Endothelial cell (in vitro differentiated cells): Measurements from ENCODE around the gene SNAP25. TPM values are rescaled to one million over a fixed set of nuclear protein-coding genes. Genes with fewer than 3 reads are reported as not detected.

Experiments
- DNase-seq: peaks from one replicate; pipeline ENCODE4 v3.0.0; 2021; ENCODE audit warnings: low spot score
- H3K27ac Mint-ChIP-seq: one replicate; pipeline ENCODE4 v1.8.0; 2021; ENCODE audit warnings: mixed read lengths, inconsistent platforms; ENCODE audit not compliant: unreplicated experiment
- H3K27me3 Mint-ChIP-seq: one replicate; pipeline ENCODE4 v1.8.0; 2021; ENCODE audit warnings: mild to moderate bottlenecking, moderate library complexity, mixed read lengths, inconsistent platforms; ENCODE audit not compliant: unreplicated experiment
- H3K36me3 Mint-ChIP-seq: one replicate; pipeline ENCODE4 v1.8.0; 2021; ENCODE audit warnings: mild to moderate bottlenecking, low read depth, mixed read lengths, inconsistent platforms; ENCODE audit not compliant: unreplicated experiment
- H3K4me1 Mint-ChIP-seq: one replicate; pipeline ENCODE4 v1.8.0; 2021; ENCODE audit warnings: mild to moderate bottlenecking, mixed read lengths, inconsistent platforms; ENCODE audit not compliant: unreplicated experiment
- H3K4me3 Mint-ChIP-seq: one replicate; pipeline ENCODE4 v1.8.0; 2021; ENCODE audit warnings: mild to moderate bottlenecking, mixed read lengths, inconsistent platforms; ENCODE audit not compliant: unreplicated experiment
- H3K9me3 Mint-ChIP-seq: one replicate; pipeline ENCODE4 v1.8.0; 2021; ENCODE audit warnings: mixed read lengths, inconsistent platforms; ENCODE audit not compliant: unreplicated experiment
- total RNA-seq: library from RNA; stranded (reverse); fragmentation: NEBNext Ultra II Directional; extraction: Animal tissue kit (Norgen Biotek cat#: 25700); gene quantifications from one replicate; pipeline ENCODE4 v1.2.1, GENCODE V29; 2021; ENCODE audit not compliant: unreplicated experiment
- TF ChIP-seq, protein P1 (sequence below): fragments of 200-600 bp; sonication (generic); IDR thresholded peaks from one replicate; pipeline ENCODE4 v1.5.0; 2021; ENCODE audit warnings: antibody characterized with exemption; ENCODE audit not compliant: unreplicated experiment

SNAP25 gene
- total RNA-seq, 1 donor from 2014 or later, result 0.38 TPM

DNA sequence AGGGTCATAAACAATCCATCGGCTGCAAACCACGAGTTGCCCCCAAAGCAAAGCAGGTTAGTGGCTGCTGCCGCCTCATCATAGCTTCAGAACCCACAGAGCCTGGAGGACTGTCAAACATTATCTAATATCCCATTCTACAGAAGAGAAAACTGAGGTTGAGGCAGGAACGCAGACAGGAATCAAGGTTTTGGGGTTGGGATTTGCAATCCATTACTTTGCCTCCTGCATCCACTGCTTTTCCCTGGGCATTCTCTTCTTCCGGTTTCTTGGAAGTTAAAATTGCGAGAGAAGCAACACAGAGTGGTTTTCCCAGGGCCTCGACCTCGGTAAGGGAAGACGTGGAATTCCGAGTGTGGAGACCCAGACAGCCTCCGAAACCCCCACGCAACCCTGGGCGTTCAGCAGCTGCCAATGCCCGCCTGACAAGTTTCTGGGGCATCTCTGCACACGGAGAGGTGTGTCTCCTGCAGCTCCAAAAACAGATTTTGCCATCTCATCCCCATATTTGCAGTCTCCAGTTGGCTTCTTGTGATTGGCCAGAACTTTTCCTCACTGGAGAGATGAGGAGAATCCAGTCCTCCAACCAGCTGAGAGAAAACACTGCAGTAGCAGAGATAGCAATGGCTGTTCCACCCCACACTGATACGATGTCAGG is 45.5 kb upstream of the SNAP25 start:
- no peak for DNase-seq
- TF ChIP-seq, protein P1, sequence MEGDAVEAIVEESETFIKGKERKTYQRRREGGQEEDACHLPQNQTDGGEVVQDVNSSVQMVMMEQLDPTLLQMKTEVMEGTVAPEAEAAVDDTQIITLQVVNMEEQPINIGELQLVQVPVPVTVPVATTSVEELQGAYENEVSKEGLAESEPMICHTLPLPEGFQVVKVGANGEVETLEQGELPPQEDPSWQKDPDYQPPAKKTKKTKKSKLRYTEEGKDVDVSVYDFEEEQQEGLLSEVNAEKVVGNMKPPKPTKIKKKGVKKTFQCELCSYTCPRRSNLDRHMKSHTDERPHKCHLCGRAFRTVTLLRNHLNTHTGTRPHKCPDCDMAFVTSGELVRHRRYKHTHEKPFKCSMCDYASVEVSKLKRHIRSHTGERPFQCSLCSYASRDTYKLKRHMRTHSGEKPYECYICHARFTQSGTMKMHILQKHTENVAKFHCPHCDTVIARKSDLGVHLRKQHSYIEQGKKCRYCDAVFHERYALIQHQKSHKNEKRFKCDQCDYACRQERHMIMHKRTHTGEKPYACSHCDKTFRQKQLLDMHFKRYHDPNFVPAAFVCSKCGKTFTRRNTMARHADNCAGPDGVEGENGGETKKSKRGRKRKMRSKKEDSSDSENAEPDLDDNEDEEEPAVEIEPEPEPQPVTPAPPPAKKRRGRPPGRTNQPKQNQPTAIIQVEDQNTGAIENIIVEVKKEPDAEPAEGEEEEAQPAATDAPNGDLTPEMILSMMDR, result no peak
- H3K4me1 Mint-ChIP-seq, result peaks cover 4% of the 10 kb centered on the region
- no peaks in the 10 kb centered on the region for H3K36me3 Mint-ChIP-seq
- H3K27me3 Mint-ChIP-seq, result peaks cover 3% of the 10 kb centered on the region
- H3K27ac Mint-ChIP-seq, result no peak overlapping the region
- H3K4me3 Mint-ChIP-seq, result no peak overlapping the region
- H3K9me3 Mint-ChIP-seq, result no peaks in the 10 kb centered on the region

DNA sequence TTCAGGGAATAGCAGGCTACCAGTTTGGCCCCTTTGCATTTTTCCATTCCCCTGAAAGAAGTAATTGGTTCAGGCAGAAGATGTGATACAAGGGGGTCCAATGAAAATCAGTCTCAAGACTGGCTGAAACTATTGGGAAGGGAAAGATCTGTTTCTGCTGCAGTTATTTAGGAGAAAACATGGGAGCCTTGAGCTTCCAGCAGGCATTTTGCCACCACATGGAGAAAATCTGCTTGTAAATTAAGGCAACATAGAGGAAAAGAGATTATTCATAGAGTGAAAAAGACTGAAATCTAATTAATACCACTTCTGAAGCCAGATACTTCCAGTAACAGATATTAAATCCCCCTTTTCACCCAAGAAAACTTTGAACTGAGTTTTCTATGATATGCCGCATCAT is 44.2 kb upstream of the SNAP25 start:
- Mint-ChIP-seq H3K36me3 (no peaks in the 10 kb centered on the region), H3K4me3 (no peak overlapping the region), H3K9me3 (no peaks in the 10 kb centered on the region), H3K27me3 (peaks cover 3% of the 10 kb centered on the region), H3K4me1 (peaks cover 4% of the 10 kb centered on the region), H3K27ac (no peak overlapping the region)
- TF ChIP-seq, protein P1, result no peak
- no peak for DNase-seq

DNA sequence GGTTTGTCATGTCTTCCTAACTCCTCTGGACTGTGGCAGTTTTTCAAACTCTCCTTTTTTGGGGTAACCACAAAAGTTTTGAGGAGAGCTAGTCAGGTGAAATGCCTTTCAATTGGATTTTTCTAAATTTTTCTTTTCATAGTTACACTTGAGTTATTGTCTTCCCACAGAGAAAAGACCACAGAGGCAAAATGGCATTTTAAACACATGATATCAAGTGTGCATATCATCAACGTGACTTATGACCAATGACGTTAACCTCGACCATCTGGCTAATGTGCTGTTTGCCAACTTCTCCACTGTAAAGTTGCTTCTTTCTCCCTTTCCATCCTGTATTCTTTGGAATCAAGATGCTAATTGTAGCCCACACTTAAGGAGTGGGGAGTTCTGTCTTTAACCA is 41.3 kb upstream of the SNAP25 start:
- Mint-ChIP-seq H3K4me1 (peaks cover 4% of the 10 kb centered on the region), H3K36me3 (no peaks in the 10 kb centered on the region), H3K27me3 (peaks cover 3% of the 10 kb centered on the region), H3K27ac (no peak overlapping the region), H3K9me3 (no peaks in the 10 kb centered on the region), H3K4me3 (no peak overlapping the region)
- no peak for DNase-seq
- TF ChIP-seq, protein P1, result no peak

DNA sequence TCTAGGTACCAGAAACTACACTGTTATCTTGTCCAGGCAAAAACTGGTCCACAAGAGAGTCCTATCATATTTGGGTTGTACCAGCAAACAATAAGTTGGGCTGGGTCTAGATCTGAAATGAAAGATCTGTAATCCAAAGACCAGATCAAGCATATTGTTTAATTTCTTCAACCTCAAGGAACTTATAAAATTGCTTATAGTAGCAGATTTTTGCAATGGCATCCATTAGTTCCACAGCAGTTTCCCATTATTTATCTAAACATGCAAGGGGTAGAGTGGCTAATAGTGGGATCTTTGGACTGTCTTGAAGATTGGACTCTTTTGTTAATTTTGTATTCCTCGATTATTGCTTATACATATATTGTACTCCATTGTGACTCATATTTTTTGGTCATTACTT is 40.5 kb upstream of the SNAP25 start:
- TF ChIP-seq, protein P1, result no peak
- Mint-ChIP-seq H3K4me1 (no peaks in the 10 kb centered on the region), H3K4me3 (no peak overlapping the region), H3K9me3 (no peaks in the 10 kb centered on the region), H3K27ac (no peak overlapping the region), H3K27me3 (no peaks in the 10 kb centered on the region), H3K36me3 (no peaks in the 10 kb centered on the region)
- DNase-seq, result no peak

DNA sequence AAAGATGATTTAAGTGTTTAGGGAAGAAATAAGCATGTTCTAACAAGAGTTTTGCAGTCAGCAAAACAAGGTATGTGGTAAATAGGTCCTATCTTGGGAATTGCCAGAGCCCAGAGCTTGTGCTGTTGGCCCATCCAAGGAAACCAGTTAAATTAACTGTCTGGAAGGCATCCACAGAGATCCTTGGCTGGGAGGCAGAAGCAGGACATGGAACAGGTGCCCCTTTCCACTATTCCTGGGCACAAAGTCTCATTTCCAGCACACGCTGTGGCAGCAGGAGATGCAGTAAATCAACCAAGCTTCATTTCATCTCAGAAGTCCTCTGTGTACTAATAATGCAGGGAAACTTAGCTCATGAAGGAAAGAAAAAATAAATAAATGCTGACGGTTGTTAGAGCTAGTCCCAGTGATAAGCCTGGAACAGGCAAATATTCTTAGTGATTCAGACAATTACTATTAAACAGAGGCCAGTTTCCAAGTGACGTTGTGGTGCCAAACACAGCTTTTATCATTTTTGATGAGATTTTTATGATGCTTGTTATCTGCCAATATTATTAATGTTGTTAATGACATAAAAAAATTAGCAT is 39.8 kb upstream of the SNAP25 start:
- Mint-ChIP-seq H3K27ac (no peak overlapping the region), H3K36me3 (no peaks in the 10 kb centered on the region), H3K27me3 (no peaks in the 10 kb centered on the region), H3K4me1 (no peaks in the 10 kb centered on the region), H3K4me3 (no peak overlapping the region), H3K9me3 (no peaks in the 10 kb centered on the region)
- no peak for DNase-seq
- TF ChIP-seq, protein P1, result no peak
